ENCODE data around the gene PZP.

The PZP gene

DNA sequence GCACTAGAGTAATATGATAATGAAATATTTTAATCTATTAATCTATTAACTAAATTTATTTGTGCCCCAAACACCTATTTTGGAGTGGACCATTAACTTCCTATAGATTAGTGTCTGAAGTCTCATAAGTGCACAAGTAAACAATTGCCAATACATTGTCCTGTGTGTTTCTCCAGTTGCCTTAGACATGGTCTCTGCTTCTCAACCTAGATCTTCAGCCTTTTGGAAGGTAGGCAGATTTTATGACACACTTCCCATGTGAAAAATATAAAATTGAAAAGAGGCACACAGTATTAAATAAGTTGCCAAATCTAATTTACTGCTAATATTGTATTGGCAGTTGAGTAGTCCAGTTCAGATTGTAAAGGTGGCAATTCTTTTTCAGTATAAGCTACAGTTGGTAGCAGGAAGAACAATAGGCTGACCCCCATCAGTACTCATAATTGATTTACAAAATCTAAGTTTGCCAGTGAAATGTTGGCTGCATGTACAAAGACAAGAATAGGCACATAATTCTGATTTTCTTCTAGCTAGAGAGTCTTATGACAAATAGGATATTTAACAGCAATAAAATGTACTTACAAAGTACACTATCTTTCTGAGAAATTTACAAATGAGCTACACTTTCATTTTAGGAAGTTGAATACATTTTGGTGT, 103.3 kb downstream of the PZP start:
- no peak for DNase-seq (ENCODE audit: low read depth in 2 of 3, low spot score in 1 of 3)

DNA sequence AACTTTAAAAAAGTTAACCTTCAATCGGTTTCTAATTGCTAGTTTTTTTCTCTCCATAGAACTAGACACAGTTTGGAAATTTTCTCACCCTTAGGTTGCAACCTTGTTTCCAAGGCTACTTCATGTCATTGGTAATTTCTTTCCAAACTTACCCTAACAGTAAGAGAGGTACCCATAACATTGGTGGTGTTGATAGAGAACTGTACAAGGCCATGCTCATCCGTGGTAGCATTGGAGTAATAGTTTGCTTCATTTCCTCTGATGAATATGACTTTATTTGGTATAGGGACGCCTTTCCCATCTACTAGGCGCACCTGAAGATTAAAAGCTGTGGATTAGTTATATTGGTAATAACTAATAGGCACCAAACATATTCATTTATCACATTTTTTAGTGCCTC, 104.1 kb downstream of the PZP start:
- DNase-seq (ENCODE audit: low read depth in 2 of 3, low spot score in 1 of 3) = no peak

DNA sequence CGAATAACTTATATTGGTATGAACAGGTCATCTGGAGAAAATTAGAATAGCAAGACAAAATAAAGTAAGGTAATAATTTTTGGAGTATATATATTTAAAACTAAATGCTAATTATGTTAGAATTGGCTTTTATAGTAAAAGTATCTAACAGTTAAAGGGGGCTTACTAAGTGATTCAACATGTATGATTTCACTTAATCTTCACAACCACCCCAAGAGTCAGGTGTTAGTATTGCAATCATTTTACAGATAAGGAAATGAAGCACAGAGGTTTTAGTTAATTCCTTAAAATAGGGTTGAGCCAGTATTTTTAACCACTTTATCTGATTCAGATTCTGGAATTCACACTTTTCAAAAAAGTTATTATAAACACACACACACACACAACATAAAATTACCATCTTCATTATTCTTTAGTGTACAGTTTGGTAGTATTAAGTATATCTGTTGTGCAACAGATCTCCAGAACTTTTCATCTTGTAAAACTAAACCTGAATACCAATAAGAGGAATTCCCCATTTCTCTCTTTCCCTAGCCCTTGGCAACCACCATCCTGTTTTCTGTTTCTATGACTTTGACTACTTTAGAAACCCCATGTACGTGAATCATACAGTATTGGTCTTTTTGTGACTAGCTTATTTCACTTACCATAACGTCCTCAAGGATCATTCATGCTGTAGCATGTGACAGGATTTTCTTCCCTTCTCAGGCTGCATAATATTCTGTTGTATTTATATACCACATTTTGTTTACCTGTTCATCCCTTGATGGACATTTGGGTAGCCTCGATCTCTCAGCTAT, 104.9 kb downstream of the PZP start:
- no peak for DNase-seq (ENCODE audit: low read depth in 2 of 3, low spot score in 1 of 3)

DNA sequence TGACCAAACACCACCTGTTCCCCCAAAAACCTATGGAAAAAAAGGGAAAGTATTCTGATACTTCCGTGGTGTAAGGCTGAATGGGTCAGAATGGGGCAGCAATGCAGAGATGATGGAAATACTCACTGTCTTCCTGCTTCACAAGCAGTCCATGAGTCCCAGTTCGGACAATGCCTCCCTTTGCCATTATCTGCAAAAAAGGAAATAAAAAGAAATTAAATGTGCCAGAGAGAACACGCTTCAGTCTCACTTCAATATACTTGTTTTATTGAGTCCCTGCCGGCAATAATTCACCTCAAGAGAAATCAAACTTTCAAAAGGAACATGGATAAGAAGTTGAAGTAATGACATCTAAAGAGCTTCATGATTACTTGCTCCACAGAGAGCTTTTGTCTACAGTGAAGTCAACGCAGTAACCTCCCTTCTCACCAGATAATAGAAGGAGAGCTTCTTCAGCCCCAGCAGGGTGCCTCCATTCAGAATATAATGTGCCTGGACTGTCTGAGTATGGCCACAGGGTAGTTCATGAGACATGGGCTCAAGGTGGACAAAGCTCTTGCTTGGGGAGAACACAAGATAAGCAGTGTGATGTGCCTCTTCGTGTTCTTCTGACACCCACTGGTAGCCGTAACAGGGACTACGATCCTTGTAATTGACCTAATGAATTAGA, 107.0 kb downstream of the PZP start:
- DNase-seq (ENCODE audit: low read depth in 2 of 3, low spot score in 1 of 3) = no peak

DNA sequence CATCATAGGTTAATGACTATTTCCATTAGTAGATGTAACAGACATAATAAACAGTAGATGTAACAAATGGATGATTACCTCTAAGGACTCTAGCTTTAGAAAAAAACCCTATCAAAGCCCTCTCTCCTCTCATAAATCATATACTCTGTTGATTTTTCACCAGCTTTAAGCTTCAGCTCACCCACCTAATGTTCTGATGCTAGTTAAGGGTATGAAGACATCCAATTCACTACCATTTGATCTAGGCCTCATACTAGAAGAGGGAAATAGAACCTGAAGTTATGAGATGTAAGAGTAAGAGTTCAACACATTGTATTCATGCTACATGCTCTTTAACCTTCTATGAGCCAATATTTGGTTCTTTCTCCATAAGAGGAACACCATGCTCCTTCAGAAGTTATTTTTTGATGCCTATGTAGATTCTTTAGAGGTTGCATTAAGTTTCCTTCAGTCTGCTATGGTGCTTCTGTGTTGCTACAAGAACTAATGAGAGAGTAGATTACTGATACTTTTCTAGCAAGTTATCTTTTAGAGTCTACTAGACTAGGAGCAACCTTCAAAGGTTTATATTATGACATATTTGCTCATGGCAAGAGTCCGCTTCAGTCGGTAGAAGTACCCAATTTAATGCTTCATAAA, 108.5 kb downstream of the PZP start:
- no peak for DNase-seq (ENCODE audit: low read depth in 2 of 3, low spot score in 1 of 3)
